BJ (cell line): Measurements from ENCODE around the gene SELENOP. TPM values are rescaled to one million over a fixed set of nuclear protein-coding genes. Genes with fewer than 3 reads are reported as not detected.

Experiments used
- CTCF ChIA-PET: fragments of 350-600 bp; formaldehyde crosslinking; extraction: SDS; loops from one replicate; lab custom pipeline; 2021; ENCODE audit warnings: antibody characterized with exemption, inconsistent platforms; lab: Yijun Ruan, JAX
- POLR2A ChIA-PET: fragments of 300-600 bp; sonication (Branson Sonifier 250); formaldehyde crosslinking; extraction: SDS; loops from one replicate; lab custom pipeline; 2021; ENCODE audit warnings: antibody characterized with exemption; lab: Charles Lee
- DNase-seq: peaks from one replicate; pipeline ENCODE4 v3.0.0-alpha.2; 2011; ENCODE audit warnings: low read depth
- H3K27me3 ChIP-seq: 2 replicates; pipeline ENCODE4 v1.6.0; 2011; ENCODE audit warnings: low read length; ENCODE audit not compliant: control insufficient read depth, insufficient read depth
- H3K36me3 ChIP-seq: 2 replicates; pipeline ENCODE4 v1.5.1; 2011; ENCODE audit warnings: low read length; ENCODE audit not compliant: control insufficient read depth, insufficient read depth
- H3K4me3 ChIP-seq: 2 replicates; pipeline ENCODE4 v1.5.1; 2011; ENCODE audit warnings: low read depth, mild to moderate bottlenecking, control low read depth, low read length
- polyA plus RNA-seq: library from polyadenylated mRNA; depleted of rRNA; stranded (reverse); fragments of >200 nt; gene quantifications from 2 replicates; pipeline ENCODE4 v1.2.3, GENCODE V29; 2011
- TF ChIP-seq, protein P1 (sequence below): IDR thresholded peaks from 2 replicates; pipeline ENCODE4 v1.5.1; 2011; ENCODE audit warnings: low read depth, mild to moderate bottlenecking, control low read depth, inconsistent platforms, low read length, moderate library complexity; ENCODE audit not compliant: insufficient read depth

Gene SELENOP
- polyA plus RNA-seq, 1 experiment = 4.4 TPM

DNA sequence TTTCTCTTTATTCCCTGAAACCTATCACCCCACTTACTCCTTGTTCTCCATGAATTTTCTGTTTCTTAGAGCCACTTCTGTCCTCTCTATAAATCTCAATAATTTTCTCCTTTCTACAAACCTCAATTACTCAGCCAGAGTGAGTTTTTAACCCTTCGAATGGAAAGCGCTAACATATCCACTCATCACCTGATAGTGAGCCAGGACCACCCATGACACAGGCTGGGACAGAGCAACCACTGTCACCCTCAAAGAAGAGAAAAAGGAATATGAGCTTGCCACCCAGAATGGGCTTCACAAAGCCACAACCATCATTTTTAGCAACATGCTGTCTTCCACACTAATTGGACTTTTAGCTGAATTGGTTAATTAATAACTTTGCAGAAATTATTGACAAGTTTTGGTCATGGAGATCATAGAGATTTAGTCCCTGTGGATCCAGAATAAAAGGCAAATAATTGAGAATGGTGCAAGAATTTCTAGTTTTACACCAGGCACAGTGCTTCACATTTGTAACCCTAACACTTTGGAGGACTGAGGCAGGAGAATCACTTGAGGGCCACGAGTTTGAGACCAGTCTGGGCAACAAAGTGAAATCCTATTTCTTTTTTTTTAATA, 32.1 kb upstream of the SELENOP start:
- TF ChIP-seq, protein P1, sequence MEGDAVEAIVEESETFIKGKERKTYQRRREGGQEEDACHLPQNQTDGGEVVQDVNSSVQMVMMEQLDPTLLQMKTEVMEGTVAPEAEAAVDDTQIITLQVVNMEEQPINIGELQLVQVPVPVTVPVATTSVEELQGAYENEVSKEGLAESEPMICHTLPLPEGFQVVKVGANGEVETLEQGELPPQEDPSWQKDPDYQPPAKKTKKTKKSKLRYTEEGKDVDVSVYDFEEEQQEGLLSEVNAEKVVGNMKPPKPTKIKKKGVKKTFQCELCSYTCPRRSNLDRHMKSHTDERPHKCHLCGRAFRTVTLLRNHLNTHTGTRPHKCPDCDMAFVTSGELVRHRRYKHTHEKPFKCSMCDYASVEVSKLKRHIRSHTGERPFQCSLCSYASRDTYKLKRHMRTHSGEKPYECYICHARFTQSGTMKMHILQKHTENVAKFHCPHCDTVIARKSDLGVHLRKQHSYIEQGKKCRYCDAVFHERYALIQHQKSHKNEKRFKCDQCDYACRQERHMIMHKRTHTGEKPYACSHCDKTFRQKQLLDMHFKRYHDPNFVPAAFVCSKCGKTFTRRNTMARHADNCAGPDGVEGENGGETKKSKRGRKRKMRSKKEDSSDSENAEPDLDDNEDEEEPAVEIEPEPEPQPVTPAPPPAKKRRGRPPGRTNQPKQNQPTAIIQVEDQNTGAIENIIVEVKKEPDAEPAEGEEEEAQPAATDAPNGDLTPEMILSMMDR = no peak
- ChIA-PET CTCF (interaction anchor here (1.3 kb wide), 1 partner anchor 11 kb away, joined by 3 read pairs; no protein-coding TSS in a partner anchor), POLR2A (no interaction called here)
- Histone ChIP-seq H3K36me3 (no peaks in the 10 kb centered on the region), H3K4me3 (no peak overlapping the region), H3K27me3 (no peaks in the 10 kb centered on the region)
- DNase-seq = no peak

- DNase-seq = peak; percentile 12
- TF ChIP-seq, protein P1 = no peak
These were observed 31.4 kb upstream of the SELENOP start for GRCh38 chr5:42842921-42843641.

GRCh38 chr5:42840842-42841567, 29.3 kb upstream of the SELENOP start:
- Histone ChIP-seq H3K4me3 (no peak overlapping the region), H3K27me3 (no peaks in the 10 kb centered on the region), H3K36me3 (no peaks in the 10 kb centered on the region)
- TF ChIP-seq, protein P1 = no peak
- CTCF ChIA-PET = interaction anchor here (0.6 to 1.1 kb wide), 4 partner anchors 20 to 1533 kb away, joined by 3 to 4 read pairs (median 3); no protein-coding TSS in a partner anchor
- no peak for DNase-seq
- POLR2A ChIA-PET = interaction anchor here (0.6 kb wide), 1 partner anchor 18 kb away, joined by 3 read pairs; no protein-coding TSS in a partner anchor

More at GRCh38 chr5:42842921-42843641, 31.4 kb upstream of the SELENOP start:
- Histone ChIP-seq H3K27me3 (no peaks in the 10 kb centered on the region), H3K4me3 (no peak overlapping the region), H3K36me3 (no peaks in the 10 kb centered on the region)
- CTCF ChIA-PET = interaction anchor here (1.3 kb wide), 1 partner anchor 11 kb away, joined by 3 read pairs; no protein-coding TSS in a partner anchor
- POLR2A ChIA-PET = interaction anchor here (0.7 kb wide), 1 partner anchor 498 kb away, joined by 5 read pairs; no protein-coding TSS in a partner anchor

DNA sequence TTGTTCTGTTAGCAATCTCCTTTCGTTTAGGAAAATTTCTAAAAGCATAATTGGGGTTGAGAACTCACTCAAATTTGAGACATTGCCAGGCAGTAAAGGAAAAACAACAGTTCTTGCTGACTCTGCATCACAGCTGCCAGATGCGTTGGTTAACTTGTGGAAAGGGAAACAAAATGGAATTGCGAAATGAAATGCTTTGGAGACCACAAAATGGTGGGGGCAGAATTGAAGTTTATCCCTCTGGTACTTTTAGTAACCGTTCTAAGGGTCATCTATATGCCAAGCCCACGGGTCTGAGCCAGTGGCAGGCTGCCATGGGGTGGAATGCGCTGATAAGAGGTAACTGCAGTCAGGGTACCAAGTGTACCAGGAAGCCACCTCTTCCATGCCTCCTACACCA, 28.6 kb upstream of the SELENOP start:
- TF ChIP-seq, protein P1 = no peak
- CTCF ChIA-PET = interaction anchor here (0.6 to 1.1 kb wide), 3 partner anchors 19 to 80 kb away, joined by 3 to 4 read pairs (median 3); no protein-coding TSS in a partner anchor
- H3K36me3 ChIP-seq = no peaks in the 10 kb centered on the region
- H3K27me3 ChIP-seq = no peaks in the 10 kb centered on the region
- peak; percentile 80 for DNase-seq
- POLR2A ChIA-PET = interaction anchor here (0.6 kb wide), 1 partner anchor 18 kb away, joined by 3 read pairs; no protein-coding TSS in a partner anchor
- H3K4me3 ChIP-seq = no peak overlapping the region

DNA sequence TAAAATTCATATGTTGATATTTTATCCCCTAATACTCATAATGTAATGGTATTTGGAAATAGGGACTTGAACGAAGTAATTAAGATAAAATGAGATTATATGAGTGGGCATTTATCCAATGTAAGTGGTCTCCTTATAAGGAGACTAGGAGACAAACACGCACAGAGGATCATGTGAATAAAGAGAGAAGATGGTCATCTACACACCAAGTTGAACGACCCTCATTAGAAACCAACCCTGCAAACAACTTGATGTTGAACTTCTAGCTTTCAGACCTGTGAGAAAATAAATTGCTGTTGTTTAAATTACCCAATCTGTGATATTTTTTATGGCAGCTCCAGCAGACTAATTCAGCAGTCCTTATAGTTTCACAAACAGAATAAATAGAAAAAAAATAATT, 27.5 kb upstream of the SELENOP start:
- Histone ChIP-seq H3K36me3 (no peaks in the 10 kb centered on the region), H3K27me3 (no peaks in the 10 kb centered on the region), H3K4me3 (no peak overlapping the region)
- CTCF ChIA-PET = no interaction called here
- POLR2A ChIA-PET = no interaction called here
- TF ChIP-seq, protein P1 = no peak
- no peak for DNase-seq
